ENCODE results near the gene RETREG2.

The RETREG2 gene

GRCh38 chr2:219169930-219170654, 8.0 kb upstream of the RETREG2 start, which contains the start of gene SLC23A3:
TSS of gene SLC23A3 (minus strand) at chr2:219170029. CDS start at chr2:219169984, 45 bp downstream.
- no peak for DNase-seq (ENCODE audit: low spot score)

DNA sequence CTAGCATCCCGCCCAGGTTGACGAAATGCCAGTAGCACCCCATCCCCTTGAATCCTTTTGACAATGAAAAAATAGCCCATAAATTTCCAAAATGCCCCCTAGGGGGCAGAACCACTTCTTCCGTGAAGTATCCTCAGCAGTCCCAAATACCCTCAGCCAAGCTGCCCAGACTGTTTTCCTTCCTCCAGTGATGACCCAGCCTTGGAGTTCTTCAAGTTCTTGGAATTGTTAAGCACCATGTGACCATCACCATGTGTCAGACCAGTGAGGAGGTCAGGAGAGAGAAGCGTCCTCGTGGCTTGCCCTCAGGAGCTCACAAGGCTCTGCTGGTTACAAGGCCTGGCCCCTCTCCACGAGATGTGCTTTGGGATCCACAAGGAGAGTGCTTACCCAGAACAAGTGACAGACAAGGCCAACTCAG, 6.8 kb upstream of the RETREG2 start:
- peak; percentile 89 for DNase-seq (ENCODE audit: low spot score)

GRCh38 chr2:219172231-219173154, 5.6 kb upstream of the RETREG2 start:
- DNase-seq (ENCODE audit: low spot score) = no peak

DNA sequence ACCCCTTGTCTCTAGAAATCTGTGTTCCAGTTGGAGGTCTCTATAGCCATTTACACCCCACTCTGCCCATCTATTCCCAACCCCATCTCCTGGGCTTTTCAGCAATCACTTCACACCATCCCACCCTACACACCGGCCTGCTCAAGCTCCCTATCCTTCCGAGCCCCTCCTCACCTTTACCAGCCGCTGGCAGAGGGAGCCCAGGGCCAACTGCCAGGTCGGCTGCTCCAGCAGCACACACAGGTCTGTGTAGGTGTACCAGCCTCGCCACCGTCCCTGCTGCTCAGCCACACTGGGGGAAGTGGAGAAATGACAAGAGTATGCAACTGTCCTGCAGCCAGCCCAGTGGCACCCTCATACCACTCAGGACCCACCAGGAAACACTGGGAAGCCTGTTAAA, 4.9 kb upstream of the RETREG2 start:
- DNase-seq (ENCODE audit: low spot score) = no peak

DNA sequence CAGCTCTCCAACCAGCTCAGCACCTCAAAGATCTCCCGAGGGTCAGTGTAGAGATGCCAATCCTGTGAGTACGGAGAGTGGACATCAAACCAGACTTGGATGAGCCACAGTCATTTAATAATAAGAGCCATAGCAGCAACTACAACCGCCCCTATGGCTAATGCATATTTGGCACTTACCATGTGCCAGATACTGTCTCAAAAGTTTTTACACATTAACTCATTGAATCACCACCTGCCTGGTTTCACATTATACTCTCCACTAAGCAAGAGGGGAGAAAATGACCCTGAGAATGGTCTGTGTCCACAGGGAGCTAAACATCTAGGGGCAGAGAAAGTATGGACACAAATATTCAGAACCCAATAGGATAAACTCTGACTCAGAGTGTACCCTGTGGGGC, 3.9 kb upstream of the RETREG2 start:
- DNase-seq (ENCODE audit: low spot score) = no peak

GRCh38 chr2:219174801-219175200, 3.3 kb upstream of the RETREG2 start:
- no peak for DNase-seq (ENCODE audit: low spot score)

DNA sequence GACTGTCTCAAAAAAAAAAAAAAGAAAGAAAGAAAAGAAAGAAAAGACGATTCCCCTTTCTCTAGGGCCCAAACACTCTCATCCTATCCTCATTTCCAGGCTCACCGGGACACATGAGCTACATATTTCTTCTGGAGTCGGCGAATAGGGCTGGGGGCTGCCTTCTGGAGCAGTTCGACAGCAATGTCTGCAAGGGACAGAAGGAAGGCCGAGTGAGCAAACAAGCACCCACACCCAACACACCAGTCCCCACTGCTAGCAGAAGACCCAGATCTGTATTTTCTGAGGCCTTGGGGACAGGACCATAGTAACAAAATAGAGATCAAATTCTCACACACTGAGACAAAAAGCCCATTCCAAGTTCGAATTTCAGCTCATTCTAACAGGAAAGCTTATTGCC, 2.6 kb upstream of the RETREG2 start:
- no peak for DNase-seq (ENCODE audit: low spot score)

DNA sequence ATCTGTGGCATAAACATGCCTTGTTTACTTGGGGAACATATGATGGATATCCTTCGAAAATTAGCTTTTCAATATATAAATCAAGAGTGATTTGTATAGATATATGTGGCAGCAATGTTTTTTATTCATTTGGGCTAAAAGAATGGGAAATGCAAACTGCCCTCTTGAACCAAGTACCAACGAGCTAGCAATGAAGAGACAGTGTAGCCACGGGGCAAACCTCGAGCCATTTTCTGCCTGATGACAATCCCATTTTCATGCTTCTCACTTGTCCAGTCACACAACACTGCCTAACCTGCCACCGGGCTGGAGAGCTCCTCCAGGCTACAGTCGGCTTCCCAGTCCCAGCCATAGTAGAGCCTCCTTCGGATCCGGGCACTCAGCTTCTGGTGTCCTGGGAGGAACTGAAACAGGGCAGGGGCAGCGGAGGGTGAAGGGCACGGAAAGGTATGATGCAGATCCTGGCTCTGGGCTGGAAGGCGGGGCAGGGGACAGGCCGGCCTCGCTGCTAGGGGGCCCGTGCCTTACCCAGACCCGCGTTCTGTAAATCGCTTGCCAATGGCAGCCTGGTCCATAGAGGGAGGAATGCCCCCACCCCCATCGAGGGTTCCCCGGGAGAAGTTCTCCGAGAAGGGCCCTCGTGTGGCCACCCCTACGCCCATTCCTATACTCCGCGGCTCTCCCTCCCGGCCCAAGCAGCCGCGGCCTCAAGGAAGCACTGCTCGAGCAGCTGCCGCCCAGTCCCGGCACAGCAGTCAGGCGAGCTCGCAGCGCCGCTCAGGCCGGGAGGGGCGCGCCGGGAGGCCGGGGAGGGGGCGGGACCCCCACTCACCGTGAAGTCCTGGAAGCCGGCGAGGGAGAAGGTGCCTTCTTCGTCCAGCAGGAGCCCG, 1.9 kb upstream of the RETREG2 start:
- peak; percentile 40 for DNase-seq (ENCODE audit: low spot score)

DNA sequence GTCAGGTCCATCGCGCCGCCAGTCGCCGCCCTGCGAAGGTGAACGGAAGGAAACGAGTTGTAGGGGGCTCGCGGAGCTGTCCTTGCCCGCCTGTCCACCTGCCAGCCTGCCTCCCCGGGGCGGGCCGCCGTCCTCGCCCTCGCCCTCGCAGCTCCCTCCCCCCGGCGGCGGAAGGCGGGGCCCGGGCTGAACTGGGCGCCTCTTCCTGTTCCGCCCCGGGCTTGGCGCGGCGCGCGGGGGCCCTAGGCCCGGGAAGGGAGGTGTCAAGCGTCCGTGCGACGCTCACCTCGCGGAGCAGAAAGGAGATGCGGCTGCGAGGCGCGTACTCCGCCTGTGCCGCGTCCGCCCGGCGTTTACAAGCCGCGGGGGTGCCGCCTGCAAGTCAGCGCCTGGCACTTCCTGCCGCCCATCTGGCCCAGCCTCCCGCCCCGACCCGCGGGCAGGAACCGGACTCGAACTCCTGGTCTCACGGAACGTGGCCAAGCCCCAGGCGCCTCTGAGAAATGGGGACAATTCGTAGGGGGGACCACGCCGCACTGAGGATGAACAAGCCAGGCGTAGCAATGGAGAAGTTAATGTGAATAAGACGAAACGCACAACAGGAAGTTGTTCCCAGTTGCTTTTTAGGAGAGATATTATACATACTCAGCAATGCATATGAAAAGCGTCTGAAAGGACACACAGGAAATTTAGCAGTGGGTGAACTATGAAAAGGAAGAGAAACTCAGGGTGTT, 1.1 kb upstream of the RETREG2 start, which contains the start of gene CNPPD1:
TSS of gene CNPPD1 (minus strand) at position 108 of the 734 bp plus-strand sequence. CDS start at position 11, 97 bp downstream.
- DNase-seq (ENCODE audit: low spot score) = peak; percentile 82

DNA sequence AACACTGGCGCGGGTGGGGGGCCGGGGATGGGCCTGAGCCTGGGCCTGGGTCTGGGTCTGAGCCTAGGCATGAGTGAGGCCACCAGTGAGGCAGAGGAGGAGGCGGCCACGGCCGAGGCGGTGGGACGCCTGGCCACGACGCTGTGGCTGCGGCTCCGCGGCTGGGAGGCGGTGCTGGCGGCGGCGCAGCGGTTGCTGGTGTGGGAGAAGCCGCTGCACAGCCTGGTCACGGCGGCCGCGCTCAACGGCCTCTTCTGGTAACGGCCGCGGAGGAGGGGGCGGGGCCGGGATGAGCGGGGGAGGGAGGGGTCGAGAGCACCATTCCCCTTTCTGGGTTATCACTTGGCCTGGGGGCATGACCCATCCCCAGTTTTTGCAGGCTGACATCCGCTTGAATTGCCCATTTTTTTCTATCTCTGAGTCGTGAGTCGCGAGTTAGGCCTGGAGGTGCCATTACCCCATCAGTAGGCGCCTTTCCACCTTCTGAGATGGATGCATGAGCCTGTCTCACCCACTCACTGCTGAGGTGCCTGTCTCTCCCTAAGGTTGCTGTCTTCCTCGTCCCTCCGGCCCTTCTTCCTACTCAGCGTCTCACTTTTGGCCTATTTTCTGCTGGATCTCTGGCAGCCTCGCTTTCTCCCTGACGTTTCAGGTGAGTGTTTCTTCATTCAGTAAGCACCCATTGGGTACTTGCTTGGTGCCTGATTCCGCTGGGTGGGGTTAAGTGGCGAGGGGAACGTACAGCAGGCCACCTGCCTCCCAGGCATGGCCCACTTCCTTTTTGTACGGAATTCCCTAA, 501 bp downstream of the RETREG2 start:
- DNase-seq (ENCODE audit: low spot score) = peak; percentile 36

DNA sequence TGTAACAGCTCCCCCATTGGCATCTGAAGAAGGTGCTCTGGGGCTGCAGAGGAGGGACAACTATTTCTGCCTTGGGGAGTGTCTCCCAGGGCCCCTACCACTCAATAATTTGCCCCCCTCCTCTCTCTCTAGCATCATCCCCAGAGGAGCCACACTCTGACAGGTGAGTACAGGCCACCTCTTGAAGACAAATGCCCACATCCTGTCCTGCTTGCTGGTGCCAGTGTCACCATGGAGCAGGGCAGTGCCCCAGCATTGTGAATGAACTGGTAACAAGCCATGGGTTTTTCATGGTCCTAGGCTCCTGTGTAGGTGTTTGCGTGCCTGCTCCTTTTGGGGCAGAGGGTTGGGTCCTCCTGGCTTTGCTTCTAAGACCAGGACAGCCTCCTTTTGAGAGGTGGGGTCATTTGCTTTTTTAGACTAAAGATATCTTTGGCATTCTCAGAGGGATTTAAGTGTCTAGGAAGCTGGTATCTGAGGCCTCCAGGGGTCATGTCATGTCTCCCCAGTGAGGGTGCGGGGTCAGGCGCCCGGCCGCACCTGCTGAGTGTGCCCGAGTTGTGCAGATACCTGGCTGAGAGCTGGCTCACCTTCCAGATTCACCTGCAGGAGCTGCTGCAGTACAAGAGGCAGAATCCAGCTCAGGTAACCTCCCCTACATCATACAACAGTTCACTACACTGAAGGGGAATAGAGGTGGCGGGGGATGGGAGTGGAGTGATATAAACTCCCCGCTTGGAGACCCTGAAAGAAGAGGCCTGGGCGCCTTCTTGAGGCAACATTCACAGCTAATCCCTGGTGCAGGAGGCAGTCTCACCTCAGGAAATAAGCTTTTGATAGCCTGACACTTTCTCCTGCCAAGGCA, 1.8 kb downstream of the RETREG2 start:
- no peak for DNase-seq (ENCODE audit: low spot score)

- DNase-seq (ENCODE audit: low spot score) = no peak
Observed at GRCh38 chr2:219180961-219181360, 2.9 kb downstream of the RETREG2 start.

DNA sequence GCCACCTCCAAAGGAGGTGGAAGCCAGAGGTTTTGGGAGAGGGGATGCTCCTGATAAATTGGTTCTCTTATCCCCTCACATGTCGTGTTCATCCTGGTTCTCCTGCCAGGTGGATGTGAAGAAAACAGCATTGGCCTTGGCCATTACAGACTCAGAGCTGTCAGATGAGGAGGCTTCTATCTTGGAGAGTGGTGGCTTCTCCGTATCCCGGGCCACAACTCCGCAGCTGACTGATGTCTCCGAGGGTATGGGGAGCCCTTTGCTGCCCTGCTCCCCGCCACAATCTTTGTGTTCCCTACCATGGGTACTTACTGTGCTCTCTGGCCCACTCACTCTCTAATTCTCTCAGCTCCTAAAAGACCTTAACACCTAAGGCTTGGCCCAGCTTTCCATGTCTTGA, 3.5 kb downstream of the RETREG2 start:
- DNase-seq (ENCODE audit: low spot score) = no peak

DNA sequence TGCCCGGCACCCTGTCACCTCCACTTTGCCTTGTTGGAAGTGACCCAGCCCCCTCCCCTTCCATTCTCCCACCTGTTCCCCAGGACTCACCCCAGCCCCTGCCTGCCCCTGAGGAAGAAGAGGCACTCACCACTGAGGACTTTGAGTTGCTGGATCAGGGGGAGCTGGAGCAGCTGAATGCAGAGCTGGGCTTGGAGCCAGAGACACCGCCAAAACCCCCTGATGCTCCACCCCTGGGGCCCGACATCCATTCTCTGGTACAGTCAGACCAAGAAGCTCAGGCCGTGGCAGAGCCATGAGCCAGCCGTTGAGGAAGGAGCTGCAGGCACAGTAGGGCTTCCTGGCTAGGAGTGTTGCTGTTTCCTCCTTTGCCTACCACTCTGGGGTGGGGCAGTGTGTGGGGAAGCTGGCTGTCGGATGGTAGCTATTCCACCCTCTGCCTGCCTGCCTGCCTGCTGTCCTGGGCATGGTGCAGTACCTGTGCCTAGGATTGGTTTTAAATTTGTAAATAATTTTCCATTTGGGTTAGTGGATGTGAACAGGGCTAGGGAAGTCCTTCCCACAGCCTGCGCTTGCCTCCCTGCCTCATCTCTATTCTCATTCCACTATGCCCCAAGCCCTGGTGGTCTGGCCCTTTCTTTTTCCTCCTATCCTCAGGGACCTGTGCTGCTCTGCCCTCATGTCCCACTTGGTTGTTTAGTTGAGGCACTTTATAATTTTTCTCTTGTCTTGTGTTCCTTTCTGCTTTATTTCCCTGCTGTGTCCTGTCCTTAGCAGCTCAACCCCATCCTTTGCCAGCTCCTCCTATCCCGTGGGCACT, 4.5 kb downstream of the RETREG2 start:
- no peak for DNase-seq (ENCODE audit: low spot score)

GRCh38 chr2:219183151-219183772, 5.2 kb downstream of the RETREG2 start:
- DNase-seq (ENCODE audit: low spot score) = no peak

- DNase-seq (ENCODE audit: low spot score) = no peak
Observed at GRCh38 chr2:219184121-219184520, 6.0 kb downstream of the RETREG2 start.

- no peak for DNase-seq (ENCODE audit: low spot score)
Observed at GRCh38 chr2:219186754-219187456, 8.8 kb downstream of the RETREG2 start.
